Stimulated activated memory B cell treated with anti-CD40 and anti-IgM and Interleukin-4, amounts not matched to agents 10 μg/mL and 1 μg/mL and 100 μg/mL, for 72 hours (primary cell): ENCODE results near the gene USP17L11.
"Not testable (repeated sequence)": the region's sequence is repeated elsewhere in the genome, so short reads cannot be mapped to it uniquely, and the experiment has no call there.

Experiments
- ATAC-seq: fragments of 150-1000 bp; cut with Tn5 transposase; 2 replicates; pipeline ENCODE4 v1.10.0; 2021
- H3K27ac Mint-ChIP-seq: one replicate; pipeline ENCODE4 v1.8.0; 2022; ENCODE audit warnings: mild to moderate bottlenecking, mixed read lengths
- H3K27me3 Mint-ChIP-seq: one replicate; pipeline ENCODE4 v1.8.0; 2022; ENCODE audit warnings: mixed read lengths
- H3K36me3 Mint-ChIP-seq: one replicate; pipeline ENCODE4 v1.8.0; 2022; ENCODE audit warnings: mixed read lengths
- H3K4me1 Mint-ChIP-seq: one replicate; pipeline ENCODE4 v1.8.0; 2022; ENCODE audit warnings: mixed read lengths
- H3K4me3 Mint-ChIP-seq: one replicate; pipeline ENCODE4 v1.8.0; 2022; ENCODE audit warnings: mild to moderate bottlenecking, moderate library complexity, mixed read lengths
- H3K9me3 Mint-ChIP-seq: one replicate; pipeline ENCODE4 v1.8.0; 2022; ENCODE audit warnings: mixed read lengths

Gene USP17L11, protein sequence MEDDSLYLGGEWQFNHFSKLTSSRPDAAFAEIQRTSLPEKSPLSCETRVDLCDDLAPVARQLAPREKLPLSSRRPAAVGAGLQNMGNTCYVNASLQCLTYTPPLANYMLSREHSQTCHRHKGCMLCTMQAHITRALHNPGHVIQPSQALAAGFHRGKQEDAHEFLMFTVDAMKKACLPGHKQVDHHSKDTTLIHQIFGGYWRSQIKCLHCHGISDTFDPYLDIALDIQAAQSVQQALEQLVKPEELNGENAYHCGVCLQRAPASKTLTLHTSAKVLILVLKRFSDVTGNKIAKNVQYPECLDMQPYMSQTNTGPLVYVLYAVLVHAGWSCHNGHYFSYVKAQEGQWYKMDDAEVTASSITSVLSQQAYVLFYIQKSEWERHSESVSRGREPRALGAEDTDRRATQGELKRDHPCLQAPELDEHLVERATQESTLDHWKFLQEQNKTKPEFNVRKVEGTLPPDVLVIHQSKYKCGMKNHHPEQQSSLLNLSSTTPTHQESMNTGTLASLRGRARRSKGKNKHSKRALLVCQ

DNA sequence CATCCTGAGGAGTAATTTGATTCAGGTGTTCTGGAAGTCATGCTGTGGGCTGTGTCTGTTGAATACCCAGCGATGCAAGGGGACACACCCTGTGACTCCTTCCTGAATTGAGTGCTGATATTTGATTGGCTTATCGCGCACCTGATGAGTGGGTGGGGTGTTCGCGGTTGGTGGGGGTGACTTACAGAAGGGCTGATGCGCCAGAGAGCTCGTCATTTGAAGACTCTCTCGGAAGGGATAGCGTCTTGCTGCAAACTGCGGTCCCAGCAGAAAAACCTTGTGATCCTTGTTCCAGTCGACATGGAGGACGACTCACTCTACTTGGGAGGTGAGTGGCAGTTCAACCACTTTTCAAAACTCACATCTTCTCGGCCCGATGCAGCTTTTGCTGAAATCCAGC, at the start of gene USP17L11:
Gene USP17L11 (plus strand): TSS at position 301 of the 400 bp plus-strand sequence. CDS start 0 bp downstream, at position 301.
- H3K9me3 Mint-ChIP-seq, H3K27ac Mint-ChIP-seq, H3K36me3 Mint-ChIP-seq, H3K27me3 Mint-ChIP-seq, ATAC-seq, H3K4me1 Mint-ChIP-seq, H3K4me3 Mint-ChIP-seq: not testable (repeated sequence)

DNA sequence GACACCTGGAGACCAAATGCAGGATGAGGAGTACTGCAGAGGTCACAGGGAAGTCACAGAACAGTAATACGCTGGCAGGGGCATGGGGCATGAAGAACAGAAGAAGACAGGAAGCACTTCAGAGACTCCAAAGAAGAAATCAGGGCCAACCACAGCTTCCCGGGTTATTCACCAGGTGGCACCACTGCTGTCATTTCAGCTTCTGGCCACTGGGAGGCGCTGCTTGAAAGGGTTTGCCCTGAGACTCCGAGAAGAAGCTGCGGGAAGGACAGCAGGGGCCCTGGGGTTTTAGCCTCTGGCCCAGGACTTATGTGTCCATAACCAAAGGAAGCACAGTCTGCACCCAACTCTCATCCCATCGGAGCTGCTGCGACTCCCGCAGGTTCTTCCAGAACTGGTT, 49.2 kb upstream of the USP17L11 start:
- not testable (repeated sequence) for H3K4me3 Mint-ChIP-seq, H3K27ac Mint-ChIP-seq, ATAC-seq, H3K36me3 Mint-ChIP-seq, H3K9me3 Mint-ChIP-seq, H3K4me1 Mint-ChIP-seq, H3K27me3 Mint-ChIP-seq

DNA sequence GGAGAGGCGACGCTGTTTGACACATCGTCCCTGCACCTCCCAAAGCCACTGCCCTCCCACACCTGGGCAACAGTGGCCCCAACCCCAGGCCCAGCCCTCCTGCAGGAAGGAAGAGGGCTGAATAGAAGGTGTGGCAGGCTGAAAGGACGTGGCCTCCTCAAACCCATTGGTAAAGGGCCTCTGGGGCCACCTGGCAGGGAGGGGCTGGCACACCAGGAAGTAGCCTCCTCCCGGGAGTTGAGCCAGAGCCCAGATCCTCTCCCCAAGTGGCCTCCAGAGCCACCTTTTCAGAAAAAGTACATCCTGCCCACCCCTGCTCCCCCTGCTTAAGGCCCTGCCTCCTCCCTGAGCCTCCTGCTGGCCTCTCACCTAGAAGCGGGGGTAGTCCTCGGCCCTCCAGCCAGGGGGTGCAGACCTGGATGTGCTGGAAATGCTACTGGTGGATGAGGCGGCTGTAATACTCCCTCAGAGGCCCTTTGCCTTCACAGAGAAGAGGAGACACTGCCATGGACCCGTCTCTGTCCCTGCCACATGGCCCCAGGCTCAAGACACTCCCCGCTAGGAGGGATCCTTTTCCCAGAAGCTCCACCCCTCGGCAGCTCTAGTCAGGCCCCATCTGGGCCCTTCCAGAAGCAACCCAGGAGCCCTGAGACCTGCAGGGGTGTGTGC, 45.3 kb upstream of the USP17L11 start, which contains the start of gene FAM90A26:
Gene FAM90A26 (plus strand): TSS at position 619 of the 669 bp plus-strand sequence. CDS start 2,764 bp downstream, outside the sequence.
- not testable (repeated sequence) for H3K27ac Mint-ChIP-seq, H3K36me3 Mint-ChIP-seq, H3K4me3 Mint-ChIP-seq, ATAC-seq, H3K4me1 Mint-ChIP-seq, H3K9me3 Mint-ChIP-seq, H3K27me3 Mint-ChIP-seq

DNA sequence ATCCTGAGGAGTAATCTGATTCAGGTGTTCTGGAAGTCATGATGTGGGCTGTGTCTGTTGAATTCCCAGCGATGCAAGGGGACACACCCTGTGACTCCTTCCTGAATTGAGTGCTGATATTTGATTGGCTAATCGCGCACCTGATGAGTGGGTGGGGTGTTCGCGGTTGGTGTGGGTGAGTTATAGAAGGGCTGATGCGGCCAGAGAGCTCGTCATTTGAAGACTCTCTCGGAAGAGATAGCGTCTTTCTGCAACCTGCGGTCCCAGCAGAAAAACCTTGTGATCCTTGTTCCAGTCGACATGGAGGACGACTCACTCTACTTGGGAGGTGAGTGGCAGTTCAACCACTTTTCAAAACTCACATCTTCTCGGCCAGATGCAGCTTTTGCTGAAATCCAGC, 4.8 kb upstream of the USP17L11 start, which contains the start of gene USP17L10:
Gene USP17L10 (plus strand): TSS at position 301 of the 400 bp plus-strand sequence. CDS start 0 bp downstream, at position 301.
- H3K36me3 Mint-ChIP-seq, H3K27ac Mint-ChIP-seq, H3K4me1 Mint-ChIP-seq, H3K4me3 Mint-ChIP-seq, ATAC-seq, H3K27me3 Mint-ChIP-seq, H3K9me3 Mint-ChIP-seq: not testable (repeated sequence)

DNA sequence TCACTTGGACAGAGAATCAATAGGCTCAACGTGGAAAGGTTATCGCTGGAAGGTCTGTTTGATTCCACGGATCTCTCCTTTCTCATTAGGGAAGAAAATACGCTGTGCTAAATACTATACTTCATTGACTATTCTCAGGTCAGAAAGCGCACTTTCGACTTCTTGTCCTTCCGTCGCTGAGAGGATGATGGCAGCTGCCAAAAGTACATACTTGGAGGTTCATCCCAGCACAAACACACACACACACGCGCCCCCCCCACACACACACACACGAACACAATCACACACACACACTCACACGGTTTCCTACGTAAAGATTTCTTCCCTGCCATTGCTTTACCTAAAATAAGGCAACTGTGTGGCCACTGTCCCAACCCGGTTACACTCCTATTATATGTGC, 504 bp upstream of the USP17L11 start:
- H3K27me3 Mint-ChIP-seq, H3K36me3 Mint-ChIP-seq, H3K4me1 Mint-ChIP-seq, H3K27ac Mint-ChIP-seq, H3K9me3 Mint-ChIP-seq, H3K4me3 Mint-ChIP-seq, ATAC-seq: not testable (repeated sequence)

DNA sequence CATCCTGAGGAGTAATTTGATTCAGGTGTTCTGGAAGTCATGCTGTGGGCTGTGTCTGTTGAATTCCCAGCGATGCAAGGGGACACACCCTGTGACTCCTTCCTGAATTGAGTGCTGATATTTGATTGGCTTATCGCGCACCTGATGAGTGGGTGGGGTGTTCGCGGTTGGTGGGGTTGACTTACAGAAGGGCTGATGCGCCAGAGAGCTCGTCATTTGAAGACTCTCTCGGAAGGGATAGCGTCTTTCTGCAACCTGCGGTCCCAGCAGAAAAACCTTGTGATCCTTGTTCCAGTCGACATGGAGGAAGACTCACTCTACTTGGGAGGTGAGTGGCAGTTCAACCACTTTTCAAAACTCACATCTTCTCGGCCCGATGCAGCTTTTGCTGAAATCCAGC, 4.6 kb downstream of the USP17L11 start, which contains the start of gene USP17L12:
Gene USP17L12 (plus strand): TSS at position 301 of the 400 bp plus-strand sequence. CDS start 0 bp downstream, at position 301.
- H3K27me3 Mint-ChIP-seq, H3K27ac Mint-ChIP-seq, H3K36me3 Mint-ChIP-seq, H3K4me3 Mint-ChIP-seq, H3K4me1 Mint-ChIP-seq, ATAC-seq, H3K9me3 Mint-ChIP-seq: not testable (repeated sequence)

DNA sequence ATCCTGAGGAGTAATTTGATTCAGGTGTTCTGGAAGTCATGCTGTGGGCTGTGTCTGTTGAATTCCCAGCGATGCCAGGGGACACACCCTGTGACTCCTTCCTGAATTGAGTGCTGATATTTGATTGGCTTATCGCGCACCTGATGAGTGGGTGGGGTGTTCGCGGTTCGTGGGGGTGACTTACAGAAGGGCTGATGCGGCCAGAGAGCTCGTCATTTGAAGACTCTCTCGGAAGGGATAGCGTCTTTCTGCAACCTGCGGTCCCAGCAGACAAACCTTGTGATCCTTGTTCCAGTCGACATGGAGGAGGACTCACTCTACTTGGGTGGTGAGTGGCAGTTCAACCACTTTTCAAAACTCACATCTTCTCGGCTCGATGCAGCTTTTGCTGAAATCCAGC, 9.4 kb downstream of the USP17L11 start, which contains the start of gene USP17L13:
Gene USP17L13 (plus strand): TSS at position 301 of the 400 bp plus-strand sequence. CDS start 0 bp downstream, at position 301.
- H3K27ac Mint-ChIP-seq, H3K9me3 Mint-ChIP-seq, H3K4me3 Mint-ChIP-seq, H3K27me3 Mint-ChIP-seq, ATAC-seq, H3K4me1 Mint-ChIP-seq, H3K36me3 Mint-ChIP-seq: not testable (repeated sequence)

DNA sequence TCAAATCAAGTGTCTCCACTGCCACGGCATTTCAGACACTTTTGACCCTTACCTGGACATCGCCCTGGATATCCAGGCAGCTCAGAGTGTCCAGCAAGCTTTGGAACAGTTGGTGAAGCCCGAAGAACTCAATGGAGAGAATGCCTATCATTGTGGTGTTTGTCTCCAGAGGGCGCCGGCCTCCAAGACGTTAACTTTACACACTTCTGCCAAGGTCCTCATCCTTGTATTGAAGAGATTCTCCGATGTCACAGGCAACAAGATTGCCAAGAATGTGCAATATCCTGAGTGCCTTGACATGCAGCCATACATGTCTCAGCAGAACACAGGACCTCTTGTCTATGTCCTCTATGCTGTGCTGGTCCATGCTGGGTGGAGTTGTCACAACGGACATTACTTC, 15.0 kb downstream of the USP17L11 start:
- not testable (repeated sequence) for H3K4me3 Mint-ChIP-seq, H3K4me1 Mint-ChIP-seq, H3K27me3 Mint-ChIP-seq, ATAC-seq, H3K36me3 Mint-ChIP-seq, H3K9me3 Mint-ChIP-seq, H3K27ac Mint-ChIP-seq

DNA sequence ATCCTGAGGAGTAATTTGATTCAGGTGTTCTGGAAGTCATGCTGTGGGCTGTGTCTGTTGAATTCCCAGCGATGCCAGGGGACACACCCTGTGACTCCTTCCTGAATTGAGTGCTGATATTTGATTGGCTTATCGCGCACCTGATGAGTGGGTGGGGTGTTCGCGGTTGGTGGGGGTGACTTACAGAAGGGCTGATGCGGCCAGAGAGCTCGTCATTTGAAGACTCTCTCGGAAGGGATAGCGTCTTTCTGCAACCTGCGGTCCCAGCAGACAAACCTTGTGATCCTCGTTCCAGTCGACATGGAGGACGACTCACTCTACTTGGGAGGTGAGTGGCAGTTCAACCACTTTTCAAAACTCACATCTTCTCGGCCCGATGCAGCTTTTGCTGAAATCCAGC, 18.9 kb downstream of the USP17L11 start, which contains the start of gene USP17L15:
Gene USP17L15 (plus strand): TSS at position 301 of the 400 bp plus-strand sequence. CDS start 0 bp downstream, at position 301.
- ATAC-seq, H3K27me3 Mint-ChIP-seq, H3K4me3 Mint-ChIP-seq, H3K36me3 Mint-ChIP-seq, H3K4me1 Mint-ChIP-seq, H3K9me3 Mint-ChIP-seq, H3K27ac Mint-ChIP-seq: not testable (repeated sequence)

DNA sequence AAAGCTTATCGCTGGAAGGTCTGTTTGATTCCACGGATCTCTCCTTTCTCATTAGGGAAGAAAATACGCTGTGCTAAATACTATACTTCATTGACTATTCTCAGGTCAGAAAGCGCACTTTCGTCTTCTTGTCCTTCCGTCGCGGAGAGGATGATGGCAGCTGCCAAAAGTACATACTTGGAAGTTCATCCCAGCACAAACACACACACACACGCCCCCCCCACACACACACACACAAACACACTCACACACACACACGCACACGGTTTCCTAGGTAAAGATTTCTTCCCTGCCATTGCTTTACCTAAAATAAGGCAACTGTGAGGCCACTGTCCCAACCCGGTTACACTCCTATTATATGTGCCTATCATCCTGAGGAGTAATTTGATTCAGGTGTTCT, 23.3 kb downstream of the USP17L11 start:
- H3K27me3 Mint-ChIP-seq, H3K9me3 Mint-ChIP-seq, H3K4me1 Mint-ChIP-seq, H3K4me3 Mint-ChIP-seq, H3K36me3 Mint-ChIP-seq, ATAC-seq, H3K27ac Mint-ChIP-seq: not testable (repeated sequence)

DNA sequence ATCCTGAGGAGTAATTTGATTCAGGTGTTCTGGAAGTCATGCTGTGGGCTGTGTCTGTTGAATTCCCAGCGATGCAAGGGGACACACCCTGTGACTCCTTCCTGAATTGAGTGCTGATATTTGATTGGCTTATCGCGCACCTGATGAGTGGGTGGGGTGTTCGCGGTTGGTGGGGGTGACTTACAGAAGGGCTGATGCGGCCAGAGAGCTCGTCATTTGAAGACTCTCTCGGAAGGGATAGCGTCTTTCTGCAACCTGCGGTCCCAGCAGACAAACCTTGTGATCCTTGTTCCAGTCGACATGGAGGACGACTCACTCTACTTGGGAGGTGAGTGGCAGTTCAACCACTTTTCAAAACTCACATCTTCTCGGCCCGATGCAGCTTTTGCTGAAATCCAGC, 28.4 kb downstream of the USP17L11 start, which contains the start of gene USP17L17:
Gene USP17L17 (plus strand): TSS at position 301 of the 400 bp plus-strand sequence. CDS start 0 bp downstream, at position 301.
- H3K9me3 Mint-ChIP-seq, H3K4me1 Mint-ChIP-seq, ATAC-seq, H3K27ac Mint-ChIP-seq, H3K4me3 Mint-ChIP-seq, H3K36me3 Mint-ChIP-seq, H3K27me3 Mint-ChIP-seq: not testable (repeated sequence)

DNA sequence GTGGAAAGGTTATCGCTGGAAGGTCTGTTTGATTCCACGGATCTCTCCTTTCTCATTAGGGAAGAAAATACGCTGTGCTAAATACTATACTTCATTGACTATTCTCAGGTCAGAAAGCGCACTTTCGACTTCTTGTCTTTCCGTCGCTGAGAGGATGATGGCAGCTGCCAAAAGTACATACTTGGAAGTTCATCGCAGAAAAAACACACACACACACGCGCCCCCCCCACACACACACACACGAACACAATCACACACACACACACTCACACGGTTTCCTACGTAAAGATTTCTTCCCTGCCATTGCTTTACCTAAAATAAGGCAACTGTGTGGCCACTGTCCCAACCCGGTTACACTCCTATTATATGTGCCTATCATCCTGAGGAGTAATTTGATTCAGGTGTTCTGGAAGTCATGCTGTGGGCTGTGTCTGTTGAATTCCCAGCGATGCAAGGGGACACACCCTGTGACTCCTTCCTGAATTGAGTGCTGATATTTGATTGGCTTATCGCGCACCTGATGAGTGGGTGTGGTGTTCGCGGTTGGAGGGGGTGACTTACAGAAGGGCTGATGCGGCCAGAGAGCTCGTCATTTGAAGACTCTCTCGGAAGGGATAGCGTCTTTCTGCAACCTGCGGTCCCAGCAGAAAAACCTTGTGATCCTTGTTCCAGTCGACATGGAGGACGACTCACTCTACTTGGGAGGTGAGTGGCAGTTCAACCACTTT, 32.9 kb downstream of the USP17L11 start, which contains the start of gene USP17L18:
Gene USP17L18 (plus strand): TSS at position 678 of the 728 bp plus-strand sequence. CDS start 0 bp downstream, at position 678.
- H3K27me3 Mint-ChIP-seq, H3K36me3 Mint-ChIP-seq, H3K4me3 Mint-ChIP-seq, H3K27ac Mint-ChIP-seq, ATAC-seq, H3K4me1 Mint-ChIP-seq, H3K9me3 Mint-ChIP-seq: not testable (repeated sequence)

DNA sequence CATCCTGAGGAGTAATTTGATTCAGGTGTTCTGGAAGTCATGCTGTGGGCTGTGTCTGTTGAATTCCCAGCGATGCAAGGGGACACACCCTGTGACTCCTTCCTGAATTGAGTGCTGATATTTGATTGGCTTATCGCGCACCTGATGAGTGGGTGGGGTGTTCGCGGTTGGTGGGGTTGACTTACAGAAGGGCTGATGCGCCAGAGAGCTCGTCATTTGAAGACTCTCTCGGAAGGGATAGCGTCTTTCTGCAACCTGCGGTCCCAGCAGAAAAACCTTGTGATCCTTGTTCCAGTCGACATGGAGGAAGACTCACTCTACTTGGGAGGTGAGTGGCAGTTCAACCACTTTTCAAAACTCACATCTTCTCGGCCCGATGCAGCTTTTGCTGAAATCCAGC, 37.9 kb downstream of the USP17L11 start, which contains the start of gene USP17L19:
Gene USP17L19 (plus strand): TSS at position 301 of the 400 bp plus-strand sequence. CDS start 0 bp downstream, at position 301.
- not testable (repeated sequence) for H3K9me3 Mint-ChIP-seq, H3K4me1 Mint-ChIP-seq, H3K27ac Mint-ChIP-seq, ATAC-seq, H3K4me3 Mint-ChIP-seq, H3K36me3 Mint-ChIP-seq, H3K27me3 Mint-ChIP-seq

DNA sequence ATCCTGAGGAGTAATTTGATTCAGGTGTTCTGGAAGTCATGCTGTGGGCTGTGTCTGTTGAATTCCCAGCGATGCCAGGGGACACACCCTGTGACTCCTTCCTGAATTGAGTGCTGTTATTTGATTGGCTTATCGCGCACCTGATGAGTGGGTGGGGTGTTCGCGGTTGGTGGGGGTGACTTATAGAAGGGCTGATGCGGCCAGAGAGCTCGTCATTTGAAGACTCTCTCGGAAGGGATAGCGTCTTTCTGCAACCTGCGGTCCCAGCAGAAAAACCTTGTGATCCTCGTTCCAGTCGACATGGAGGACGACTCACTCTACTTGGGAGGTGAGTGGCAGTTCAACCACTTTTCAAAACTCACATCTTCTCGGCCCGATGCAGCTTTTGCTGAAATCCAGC, 42.6 kb downstream of the USP17L11 start, which contains the start of gene USP17L20:
Gene USP17L20 (plus strand): TSS at position 301 of the 400 bp plus-strand sequence. CDS start 0 bp downstream, at position 301.
- not testable (repeated sequence) for H3K27me3 Mint-ChIP-seq, H3K4me3 Mint-ChIP-seq, ATAC-seq, H3K36me3 Mint-ChIP-seq, H3K27ac Mint-ChIP-seq, H3K9me3 Mint-ChIP-seq, H3K4me1 Mint-ChIP-seq
